GM06990 (cell line): ENCODE measurements around the gene PIGL.
"Not testable (repeated sequence)": the region's sequence is repeated elsewhere in the genome, so short reads cannot be mapped to it uniquely, and the experiment has no call there.

Experiments
- DNase-seq: peaks from one replicate; pipeline ENCODE4 v3.0.0-alpha.2; 2011; ENCODE audit not compliant: insufficient read length; ENCODE audit errors: extremely low read depth
- H3K27me3 ChIP-seq: replicated peaks from 2 replicates; pipeline ENCODE4 v1.6.0; 2011; ENCODE audit warnings: low read length; ENCODE audit not compliant: control insufficient read depth, insufficient read depth
- H3K36me3 ChIP-seq: 2 replicates; pipeline ENCODE4 v1.5.1; 2011; ENCODE audit warnings: low read length; ENCODE audit not compliant: control insufficient read depth, insufficient read depth
- H3K4me3 ChIP-seq: replicated peaks from 2 replicates; pipeline ENCODE4 v1.5.1; 2011; ENCODE audit warnings: low read depth, mild to moderate bottlenecking, control low read depth, low read length
- TF ChIP-seq, protein P1 (sequence below): IDR thresholded peaks from 2 replicates; pipeline ENCODE4 v1.5.1; 2011; ENCODE audit warnings: low read length, control low read depth, mild to moderate bottlenecking, inconsistent platforms; ENCODE audit not compliant: insufficient read depth, poor library complexity, severe bottlenecking

PIGL gene

DNA sequence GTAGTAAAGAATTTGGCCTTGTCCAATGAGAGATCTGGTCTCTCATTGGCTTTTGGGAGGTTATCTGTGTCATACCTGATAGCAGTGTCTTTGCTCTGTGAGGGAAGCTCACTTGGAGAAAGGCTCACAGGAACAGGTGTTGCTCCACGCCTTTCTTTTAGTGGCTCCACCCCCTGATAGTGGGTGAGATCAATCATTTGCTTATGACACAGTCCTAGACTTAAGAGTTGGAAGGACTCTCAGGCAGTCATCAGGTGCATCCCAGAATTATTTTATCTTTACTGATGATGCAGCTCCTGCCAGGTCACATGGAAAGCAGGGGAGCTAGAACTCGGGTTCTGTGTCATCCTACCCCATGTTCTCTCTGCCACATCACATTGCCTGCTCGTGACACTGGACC is 76.9 kb downstream of the PIGL start:
- TF ChIP-seq, protein P1, sequence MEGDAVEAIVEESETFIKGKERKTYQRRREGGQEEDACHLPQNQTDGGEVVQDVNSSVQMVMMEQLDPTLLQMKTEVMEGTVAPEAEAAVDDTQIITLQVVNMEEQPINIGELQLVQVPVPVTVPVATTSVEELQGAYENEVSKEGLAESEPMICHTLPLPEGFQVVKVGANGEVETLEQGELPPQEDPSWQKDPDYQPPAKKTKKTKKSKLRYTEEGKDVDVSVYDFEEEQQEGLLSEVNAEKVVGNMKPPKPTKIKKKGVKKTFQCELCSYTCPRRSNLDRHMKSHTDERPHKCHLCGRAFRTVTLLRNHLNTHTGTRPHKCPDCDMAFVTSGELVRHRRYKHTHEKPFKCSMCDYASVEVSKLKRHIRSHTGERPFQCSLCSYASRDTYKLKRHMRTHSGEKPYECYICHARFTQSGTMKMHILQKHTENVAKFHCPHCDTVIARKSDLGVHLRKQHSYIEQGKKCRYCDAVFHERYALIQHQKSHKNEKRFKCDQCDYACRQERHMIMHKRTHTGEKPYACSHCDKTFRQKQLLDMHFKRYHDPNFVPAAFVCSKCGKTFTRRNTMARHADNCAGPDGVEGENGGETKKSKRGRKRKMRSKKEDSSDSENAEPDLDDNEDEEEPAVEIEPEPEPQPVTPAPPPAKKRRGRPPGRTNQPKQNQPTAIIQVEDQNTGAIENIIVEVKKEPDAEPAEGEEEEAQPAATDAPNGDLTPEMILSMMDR = no peak
- Histone ChIP-seq H3K27me3 (no peaks in the 10 kb centered on the region), H3K36me3 (no peaks in the 10 kb centered on the region), H3K4me3 (no peak overlapping the region)
- DNase-seq = no peak

DNA sequence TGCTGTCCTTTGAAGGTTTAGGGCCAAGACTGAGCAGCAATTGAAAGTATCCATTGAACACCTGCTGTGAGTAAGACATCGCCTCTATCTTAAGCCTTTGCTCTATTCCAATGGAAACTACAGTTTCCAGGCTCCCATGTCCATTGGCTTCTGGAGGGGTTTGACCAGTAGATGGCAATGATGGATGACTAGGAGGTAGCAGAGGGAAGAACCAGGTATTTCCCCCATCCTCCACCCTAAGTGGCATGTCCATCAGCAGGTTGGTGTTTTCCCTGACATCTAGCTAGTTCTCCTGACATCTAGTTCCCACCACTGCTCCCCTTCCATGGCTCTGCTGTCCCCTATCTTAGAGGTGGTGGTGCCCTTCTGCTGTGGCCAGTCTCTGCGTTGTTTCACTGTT is 77.5 kb downstream of the PIGL start:
- TF ChIP-seq, protein P1 = no peak

DNA sequence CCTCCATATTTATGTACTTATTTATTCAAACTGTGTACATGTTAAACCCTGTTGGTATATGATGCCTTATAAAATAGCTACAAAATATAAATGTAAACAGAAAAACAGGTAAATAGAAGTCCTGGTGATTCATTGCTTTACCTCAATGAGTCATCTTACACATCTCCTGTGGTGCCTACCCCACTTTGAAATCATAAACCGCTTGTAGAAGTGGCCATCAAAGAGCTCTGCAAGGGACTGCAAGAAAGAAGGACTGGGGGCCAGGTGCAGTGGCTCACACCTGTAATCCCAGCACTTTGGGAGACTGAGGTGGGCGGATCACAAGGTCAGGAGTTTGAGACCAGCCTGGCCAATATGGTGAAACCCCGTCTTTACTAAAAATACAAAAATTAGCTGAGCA is 79.1 kb downstream of the PIGL start:
- not testable (repeated sequence) for DNase-seq, H3K27me3 ChIP-seq, H3K36me3 ChIP-seq, H3K4me3 ChIP-seq

More for the DNA sequence above, 77.5 kb downstream of the PIGL start:
- Histone ChIP-seq H3K36me3 (no peaks in the 10 kb centered on the region), H3K27me3 (no peaks in the 10 kb centered on the region), H3K4me3 (no peak overlapping the region)
- DNase-seq = no peak

DNA sequence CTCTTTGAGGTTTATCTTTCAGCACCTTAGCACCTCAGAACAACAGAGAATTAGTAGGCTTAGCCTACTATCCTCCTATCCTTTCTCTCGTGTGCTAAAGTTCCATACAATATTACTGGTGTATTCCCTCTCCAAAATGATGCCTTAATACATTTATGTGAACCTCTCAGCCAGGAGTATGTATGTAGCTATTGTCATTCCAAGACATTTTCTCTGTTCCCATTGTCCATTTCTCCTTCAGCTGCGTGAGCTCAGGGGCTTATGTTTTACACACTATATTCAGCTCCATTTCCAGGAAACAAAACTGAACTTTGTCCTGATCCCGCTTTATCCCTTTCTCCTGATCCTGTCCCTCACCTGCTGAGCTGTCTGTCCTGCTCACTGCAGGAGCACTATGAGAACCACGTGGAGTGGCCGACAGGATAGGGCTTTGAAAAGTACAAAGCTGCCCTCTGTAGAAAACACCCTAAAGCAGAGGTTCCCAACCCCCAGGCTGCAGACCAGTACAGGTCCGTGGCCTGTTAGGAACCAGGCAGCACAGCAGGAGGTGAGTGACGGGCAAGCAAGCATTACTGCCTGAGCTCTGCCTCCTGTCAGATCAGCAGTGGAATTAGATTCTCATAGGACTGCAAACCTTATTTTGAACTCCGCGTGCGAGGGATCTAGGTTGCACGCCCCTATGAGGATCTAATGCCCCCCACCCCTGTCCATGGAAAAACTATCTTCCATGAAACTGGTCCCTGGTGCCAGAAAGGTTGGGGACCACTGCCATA is 80.5 kb downstream of the PIGL start:
- Histone ChIP-seq H3K27me3 (no peaks in the 10 kb centered on the region), H3K36me3 (no peaks in the 10 kb centered on the region; the same call in 1 of the 2 replicates), H3K4me3 (no peak overlapping the region)
- no peak for DNase-seq
- TF ChIP-seq, protein P1 = no peak

DNA sequence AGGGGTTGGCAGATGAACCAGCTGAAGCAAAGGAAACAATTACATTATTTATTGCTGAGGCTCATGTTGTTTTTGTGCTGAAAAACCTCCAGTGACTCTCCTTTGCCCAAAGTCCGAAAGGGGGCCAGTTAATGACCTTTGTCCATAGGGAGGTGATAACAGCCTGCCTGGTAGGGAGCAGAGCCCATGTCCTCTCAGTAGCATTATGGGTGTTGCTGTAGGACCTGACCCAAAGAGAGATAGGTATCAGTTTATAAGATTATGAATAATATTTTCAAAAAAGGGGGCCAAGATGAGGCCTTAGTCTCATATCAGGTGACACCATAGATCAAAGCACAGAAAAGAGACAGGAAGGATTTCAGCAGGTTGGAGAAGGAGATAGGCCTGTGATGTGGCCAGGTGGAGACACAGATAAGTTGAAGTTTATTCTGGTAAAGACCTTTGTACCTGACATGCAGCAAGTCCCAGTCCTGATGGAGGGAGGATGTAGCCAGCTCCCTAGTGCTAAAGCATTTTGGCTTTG is 81.2 kb downstream of the PIGL start:
- Histone ChIP-seq H3K4me3 (no peak overlapping the region), H3K27me3 (no peaks in the 10 kb centered on the region), H3K36me3 (no peaks in the 10 kb centered on the region; the same call in 1 of the 2 replicates)
- DNase-seq = no peak
- TF ChIP-seq, protein P1 = no peak

DNA sequence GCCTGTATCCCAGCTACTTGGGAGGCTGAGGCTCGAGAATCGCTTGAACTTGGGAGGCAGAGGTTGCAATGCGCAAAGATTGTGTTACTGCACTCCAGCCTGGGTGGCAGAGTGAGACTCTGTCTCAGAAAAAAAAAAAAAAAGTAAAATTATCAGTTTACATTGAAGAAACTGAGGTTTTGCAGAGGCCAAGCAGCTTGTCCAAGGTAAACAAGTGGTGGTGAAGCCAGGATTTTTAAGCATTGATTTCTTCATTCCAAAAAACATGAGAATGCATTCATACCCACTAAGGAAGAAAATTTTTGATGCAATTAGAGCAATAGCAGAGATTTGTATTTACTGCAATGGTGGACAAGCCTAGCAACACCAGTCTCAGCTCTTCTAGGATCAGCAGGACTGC is 83.5 kb downstream of the PIGL start:
- TF ChIP-seq, protein P1 = no peak
- DNase-seq = no peak
- H3K36me3 ChIP-seq = no peaks in the 10 kb centered on the region; the same call in 1 of the 2 replicates
- H3K4me3 ChIP-seq = no peak overlapping the region
- no peaks in the 10 kb centered on the region for H3K27me3 ChIP-seq
